Dendritic cell treated with granulocyte-macrophage colony-stimulating factor and Interleukin-4, amounts not matched to agents 40 ng/mL and 50 ng/mL, for 4 days (primary cell): ENCODE data around the gene SLC51A.

Experiments
- H3K27ac Mint-ChIP-seq: one replicate; pipeline ENCODE4 v1.8.0; 2022; ENCODE audit warnings: mild to moderate bottlenecking, mixed read lengths
- H3K27me3 Mint-ChIP-seq: one replicate; pipeline ENCODE4 v1.8.0; 2022; ENCODE audit warnings: mild to moderate bottlenecking, mixed read lengths
- H3K36me3 Mint-ChIP-seq: one replicate; pipeline ENCODE4 v1.8.0; 2022; ENCODE audit warnings: low read depth, mixed read lengths
- H3K4me1 Mint-ChIP-seq: one replicate; pipeline ENCODE4 v1.8.0; 2022; ENCODE audit warnings: low read depth, mixed read lengths
- H3K4me3 Mint-ChIP-seq: one replicate; pipeline ENCODE4 v1.8.0; 2022; ENCODE audit warnings: mild to moderate bottlenecking, moderate library complexity, mixed read lengths
- H3K9me3 Mint-ChIP-seq: one replicate; pipeline ENCODE4 v1.8.0; 2022; ENCODE audit warnings: mixed read lengths
- intact Hi-C: fragments of 100-400 bp; cut with micrococcal nuclease; formaldehyde crosslinking; loops from one replicate; pipeline ENCODE4 v1.15.0; 2022

Gene SLC51A

GRCh38 chr3:196216681-196217211, 412 bp downstream of the SLC51A start:
- Mint-ChIP-seq H3K27me3 (peaks cover 9% of the 10 kb centered on the region), H3K27ac (peak overlapping the region; percentile 19), H3K4me1 (peaks cover 43% of the 10 kb centered on the region), H3K4me3 (no peak overlapping the region), H3K9me3 (no peaks in the 10 kb centered on the region), H3K36me3 (no peaks in the 10 kb centered on the region)
- intact Hi-C loops: no loop called here

GRCh38 chr3:196217307-196218154, 1.2 kb downstream of the SLC51A start:
- Mint-ChIP-seq H3K36me3 (no peaks in the 10 kb centered on the region), H3K4me3 (no peak overlapping the region), H3K4me1 (peaks cover 43% of the 10 kb centered on the region), H3K27me3 (peaks cover 9% of the 10 kb centered on the region), H3K9me3 (no peaks in the 10 kb centered on the region), H3K27ac (no peak overlapping the region)
- intact Hi-C loops: no loop called here

- Mint-ChIP-seq H3K27me3 (peaks cover 9% of the 10 kb centered on the region), H3K27ac (no peak overlapping the region), H3K9me3 (no peaks in the 10 kb centered on the region), H3K4me1 (peaks cover 45% of the 10 kb centered on the region), H3K4me3 (no peak overlapping the region), H3K36me3 (no peaks in the 10 kb centered on the region)
- intact Hi-C loops: no loop called here
Observed at GRCh38 chr3:196218155-196218712, 1.9 kb downstream of the SLC51A start.

DNA sequence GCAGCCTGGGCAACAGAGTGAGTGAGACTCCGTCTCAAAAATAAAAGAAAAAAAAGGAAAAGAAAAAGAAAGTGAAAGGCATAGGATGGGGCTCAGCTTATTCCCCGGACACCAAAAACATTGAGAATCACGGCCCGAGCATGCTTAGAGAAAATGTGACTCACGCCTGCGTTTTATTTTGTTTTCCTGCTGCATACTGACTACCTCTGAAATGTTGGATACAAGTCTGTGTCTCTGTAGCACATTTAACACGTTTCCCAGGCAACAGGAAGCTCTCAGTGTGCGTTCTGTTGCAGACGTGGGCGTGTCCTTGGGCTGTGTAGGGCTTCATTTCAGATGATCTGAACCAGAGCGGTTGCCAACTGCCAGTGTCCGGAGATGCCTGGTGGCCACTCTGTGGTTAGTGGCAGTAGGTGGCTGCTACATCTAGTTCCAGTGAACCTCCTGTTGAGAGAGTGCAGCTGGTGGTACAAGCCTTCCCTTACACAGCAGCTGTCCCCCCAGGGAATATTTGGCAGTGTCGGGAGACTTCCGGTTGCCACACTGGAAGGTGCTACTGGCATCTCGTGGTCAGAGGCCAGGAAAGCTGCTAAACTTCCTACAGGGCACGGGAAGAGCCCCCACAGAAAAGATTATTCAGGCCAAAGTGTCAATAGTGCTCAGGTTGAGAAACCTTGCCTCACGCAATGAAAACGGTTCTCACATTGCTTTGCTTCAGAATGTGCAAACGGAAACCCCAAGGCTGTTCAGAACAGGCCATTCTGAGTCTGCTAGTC, 3.0 kb downstream of the SLC51A start:
- peaks cover 7% of the 10 kb centered on the region for H3K27me3 Mint-ChIP-seq
- H3K36me3 Mint-ChIP-seq: no peaks in the 10 kb centered on the region
- intact Hi-C loops: no loop called here
- H3K4me3 Mint-ChIP-seq: peak overlapping the region; percentile 56
- H3K4me1 Mint-ChIP-seq: peaks cover 47% of the 10 kb centered on the region
- H3K27ac Mint-ChIP-seq: peak overlapping the region; percentile 84
- H3K9me3 Mint-ChIP-seq: no peaks in the 10 kb centered on the region

DNA sequence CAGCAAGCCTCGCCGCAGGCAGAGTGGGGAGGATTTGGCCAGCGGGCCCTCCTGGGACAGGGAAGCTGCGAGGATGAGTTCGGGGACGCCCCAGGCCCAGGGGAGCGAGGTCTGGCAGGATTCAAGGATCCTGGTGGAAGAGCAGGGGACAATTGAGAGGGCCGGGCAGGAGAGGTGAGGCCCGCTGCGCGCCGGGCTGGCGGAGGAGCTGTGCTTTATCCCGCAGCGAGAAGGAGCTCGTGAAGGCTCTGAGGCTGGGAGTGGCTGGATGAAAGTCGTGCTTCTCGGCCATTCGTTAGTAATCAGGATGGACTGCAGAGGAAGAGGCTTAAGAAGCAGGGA, 3.6 kb downstream of the SLC51A start:
- Mint-ChIP-seq H3K4me1 (peaks cover 43% of the 10 kb centered on the region), H3K36me3 (no peaks in the 10 kb centered on the region), H3K27me3 (peaks cover 7% of the 10 kb centered on the region), H3K4me3 (peak overlapping the region; percentile 56), H3K27ac (peak overlapping the region; percentile 84), H3K9me3 (no peaks in the 10 kb centered on the region)
- intact Hi-C loops: no loop called here

DNA sequence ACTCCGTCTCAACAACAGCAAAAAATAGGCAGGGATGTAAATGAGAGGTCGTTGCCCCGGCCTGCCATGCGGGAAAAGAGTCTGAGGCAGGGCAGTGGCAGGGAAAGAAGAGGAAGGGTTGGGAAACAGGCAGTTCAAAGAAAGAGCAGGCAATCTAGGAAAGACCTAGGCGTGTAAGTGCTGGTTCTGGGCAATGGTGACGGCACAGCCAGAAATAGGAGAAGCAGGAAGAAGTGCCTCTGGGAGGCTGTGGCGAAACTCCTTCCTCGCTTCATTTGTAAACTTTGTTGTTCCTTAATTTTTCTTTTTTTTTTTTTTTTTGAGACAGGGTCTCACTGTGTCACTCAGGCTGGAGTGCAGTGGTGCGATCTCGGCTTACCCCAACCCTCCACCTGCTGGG, 4.3 kb downstream of the SLC51A start:
- H3K27ac Mint-ChIP-seq: peak overlapping the region; percentile 84
- peaks cover 7% of the 10 kb centered on the region for H3K27me3 Mint-ChIP-seq
- peak overlapping the region; percentile 57 for H3K4me3 Mint-ChIP-seq
- intact Hi-C loops: no loop called here
- H3K36me3 Mint-ChIP-seq: no peaks in the 10 kb centered on the region
- H3K9me3 Mint-ChIP-seq: no peaks in the 10 kb centered on the region
- peaks cover 40% of the 10 kb centered on the region for H3K4me1 Mint-ChIP-seq

DNA sequence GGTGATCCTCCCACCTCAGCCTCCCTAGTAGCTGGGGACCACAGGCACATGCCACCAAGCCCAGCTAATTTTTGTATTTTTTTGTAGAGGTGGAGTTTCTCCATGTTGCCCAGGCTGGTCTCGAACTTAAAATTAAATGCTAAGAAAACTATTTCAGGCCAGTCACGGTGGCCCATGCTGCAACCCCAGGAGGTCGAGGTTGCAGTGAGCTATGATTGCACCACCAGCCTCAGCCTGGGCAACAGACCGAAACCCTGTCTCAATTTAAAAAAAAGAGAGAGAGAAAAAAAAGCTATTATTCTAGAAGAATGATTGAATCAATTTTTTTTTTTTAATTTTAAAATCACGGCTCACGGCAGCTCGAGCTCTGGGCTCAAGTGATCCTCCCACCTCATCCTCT, 4.7 kb downstream of the SLC51A start:
- intact Hi-C loops: no loop called here
- peak overlapping the region; percentile 84 for H3K27ac Mint-ChIP-seq
- no peaks in the 10 kb centered on the region for H3K36me3 Mint-ChIP-seq
- H3K4me1 Mint-ChIP-seq: peaks cover 40% of the 10 kb centered on the region
- peak overlapping the region; percentile 23 for H3K4me3 Mint-ChIP-seq
- no peaks in the 10 kb centered on the region for H3K9me3 Mint-ChIP-seq
- peaks cover 5% of the 10 kb centered on the region for H3K27me3 Mint-ChIP-seq

DNA sequence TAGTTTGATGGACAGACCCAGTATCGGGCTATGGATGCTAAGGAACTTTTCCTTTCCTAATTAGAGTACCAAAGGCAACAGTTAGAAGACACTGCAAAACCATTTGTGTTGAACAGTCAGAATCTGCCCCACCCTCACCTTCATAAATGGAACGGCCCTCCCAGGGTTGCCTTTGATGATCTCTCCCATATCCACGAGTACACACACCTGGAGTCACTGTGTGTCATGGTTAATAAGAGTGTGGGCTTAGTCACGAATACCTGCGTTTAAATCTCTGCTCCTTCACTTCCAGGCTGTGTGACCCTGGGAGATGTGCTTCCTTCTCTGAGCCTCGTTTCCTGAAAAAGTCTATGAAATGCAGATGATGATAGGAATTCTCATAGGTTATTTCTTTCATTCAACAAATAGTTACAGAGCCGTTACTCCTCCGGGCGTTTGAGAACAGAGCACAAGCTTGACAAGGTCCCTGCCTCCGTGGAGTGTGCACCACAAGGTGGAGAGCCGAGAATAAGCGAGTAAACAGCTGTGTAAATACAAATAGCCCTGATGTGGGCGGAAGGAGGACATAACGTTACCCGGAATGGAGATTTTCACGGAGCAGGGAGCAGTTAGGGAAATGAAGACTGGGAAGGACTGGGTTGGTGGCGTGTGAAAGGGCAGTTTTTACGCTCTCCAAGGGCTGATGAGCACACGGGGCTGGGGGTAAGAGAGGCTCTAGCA, 6.7 kb downstream of the SLC51A start:
- no peaks in the 10 kb centered on the region for H3K36me3 Mint-ChIP-seq
- H3K27ac Mint-ChIP-seq: peak overlapping the region; percentile 14
- peaks cover 4% of the 10 kb centered on the region for H3K27me3 Mint-ChIP-seq
- H3K9me3 Mint-ChIP-seq: no peaks in the 10 kb centered on the region
- H3K4me1 Mint-ChIP-seq: peaks cover 41% of the 10 kb centered on the region
- no peak overlapping the region for H3K4me3 Mint-ChIP-seq
- intact Hi-C loops: no loop called here

GRCh38 chr3:196225086-196225485, 8.8 kb downstream of the SLC51A start:
- Mint-ChIP-seq H3K36me3 (no peaks in the 10 kb centered on the region), H3K9me3 (no peaks in the 10 kb centered on the region)

DNA sequence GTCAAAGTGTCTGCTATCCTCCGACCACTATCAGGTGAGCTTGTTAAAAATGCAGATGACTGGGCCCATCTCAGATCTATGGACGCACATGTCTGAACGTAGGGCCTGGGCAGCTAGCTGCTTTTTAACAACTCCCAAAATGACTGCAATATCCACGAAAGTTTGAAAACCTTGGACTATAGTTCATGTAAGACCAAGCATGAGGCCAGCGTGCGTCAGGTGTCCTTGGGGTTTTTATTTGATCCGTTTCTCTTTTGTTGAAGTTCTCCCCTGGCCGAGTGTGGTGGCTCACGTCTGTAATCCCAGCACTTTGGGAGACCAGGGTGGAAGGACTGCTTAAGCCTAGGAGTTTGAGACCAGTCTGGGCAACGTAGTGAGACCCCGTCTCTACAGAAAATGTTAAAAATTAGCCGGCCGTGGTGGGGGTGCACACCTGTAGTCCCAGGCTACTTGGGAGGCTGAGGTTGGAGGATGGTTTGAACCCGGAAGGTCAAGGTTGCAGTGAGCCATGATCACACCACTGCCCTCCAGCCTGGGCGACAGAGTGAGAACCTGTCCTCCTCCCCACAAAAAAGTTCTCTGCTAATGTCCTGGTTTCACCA, 9.5 kb downstream of the SLC51A start:
- Mint-ChIP-seq H3K27me3 (peaks cover 10% of the 10 kb centered on the region), H3K4me3 (no peak overlapping the region), H3K4me1 (peaks cover 19% of the 10 kb centered on the region), H3K9me3 (no peaks in the 10 kb centered on the region), H3K27ac (no peak overlapping the region), H3K36me3 (no peaks in the 10 kb centered on the region)
- intact Hi-C loops: no loop called here

More at GRCh38 chr3:196225086-196225485, 8.8 kb downstream of the SLC51A start:
- peaks cover 27% of the 10 kb centered on the region for H3K4me1 Mint-ChIP-seq
- H3K4me3 Mint-ChIP-seq: no peak overlapping the region
- H3K27me3 Mint-ChIP-seq: peaks cover 8% of the 10 kb centered on the region
- H3K27ac Mint-ChIP-seq: peak overlapping the region; percentile 60
- intact Hi-C loops: no loop called here

GRCh38 chr3:196227121-196227561, 10.8 kb downstream of the SLC51A start:
- Mint-ChIP-seq H3K9me3 (no peaks in the 10 kb centered on the region), H3K4me1 (peaks cover 20% of the 10 kb centered on the region), H3K36me3 (no peaks in the 10 kb centered on the region), H3K27ac (no peak overlapping the region), H3K4me3 (no peak overlapping the region), H3K27me3 (peaks cover 10% of the 10 kb centered on the region)
- intact Hi-C loops: no loop called here

GRCh38 chr3:196227629-196228493, 11.5 kb downstream of the SLC51A start:
- no peaks in the 10 kb centered on the region for H3K9me3 Mint-ChIP-seq
- no peak overlapping the region for H3K4me3 Mint-ChIP-seq
- intact Hi-C loops: no loop called here
- H3K4me1 Mint-ChIP-seq: peaks cover 27% of the 10 kb centered on the region
- H3K27ac Mint-ChIP-seq: peak overlapping the region; percentile 24
- peaks cover 10% of the 10 kb centered on the region for H3K27me3 Mint-ChIP-seq
- no peaks in the 10 kb centered on the region for H3K36me3 Mint-ChIP-seq
